Erythroblast (primary cell): ENCODE data around the gene USP28.

Source experiments
- GATA1 ChIP-seq: IDR thresholded peaks from 2 replicates; pipeline ENCODE4 v1.6.1; 2011; ENCODE audit warnings: low read depth, mild to moderate bottlenecking, control low read depth, low read length, moderate library complexity
- POLR2A ChIP-seq: IDR thresholded peaks from 2 replicates; pipeline ENCODE4 v1.6.1; 2011; ENCODE audit warnings: mild to moderate bottlenecking, low read length

DNA sequence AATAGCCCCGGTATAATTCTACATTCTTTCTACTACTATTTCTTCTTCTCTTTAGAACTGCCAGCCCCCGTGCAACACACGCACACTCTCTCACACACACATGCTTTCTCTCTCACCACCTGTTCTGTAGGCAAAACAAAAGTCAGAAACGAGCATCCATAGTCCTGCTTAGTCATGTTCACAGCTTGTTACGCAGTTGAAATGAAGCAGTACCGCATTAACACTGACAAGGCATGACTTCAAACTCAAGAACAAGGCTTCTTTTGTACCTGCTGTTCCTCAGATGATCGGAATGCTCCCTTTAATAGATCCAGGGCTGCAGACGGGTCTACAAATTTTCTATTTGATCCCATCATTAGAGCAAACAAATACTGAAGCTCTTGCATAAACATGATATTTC lies 42.2 kb downstream of the USP28 start:
- TF ChIP-seq POLR2A (no peak), GATA1 (no peak)
